PC-9 (cell line): ENCODE data around the gene FBXO10. TPM values are rescaled to one million over a fixed set of nuclear protein-coding genes. Genes with fewer than 3 reads are reported as not detected.
"Not testable (repeated sequence)": the region's sequence is repeated elsewhere in the genome, so short reads cannot be mapped to it uniquely, and the experiment has no call there.

Experiments used
- BruUV-seq: library from RNA; stranded (reverse); fragments of 400-500 nt; replicated peaks from 2 replicates; lab custom pipeline; 2021; lab: Mats Ljungman, UMichigan
- CTCF ChIA-PET: fragments of 300-600 bp; sonication (Branson Sonifier 250); formaldehyde crosslinking; loops from one replicate; lab custom pipeline; 2022; ENCODE audit warnings: antibody characterized with exemption; lab: Charles Lee
- POLR2A ChIA-PET: fragments of 300-600 bp; sonication (Branson Sonifier 250); formaldehyde crosslinking; loops from one replicate; lab custom pipeline; 2022; ENCODE audit warnings: antibody characterized with exemption; ENCODE audit not compliant: unreplicated experiment; lab: Charles Lee
- DNase-seq, 2 experiments: peaks; one replicate each; pipeline versions ENCODE4 v3.0.0 to v3.0.0-alpha.2; 2015 to 2022; ENCODE audit warnings: mixed read lengths in 1 of 2
- H2AFZ ChIP-seq: fragments of 200-600 bp; sonication (generic); 2 replicates; pipeline ENCODE4 v1.8.1; 2017; ENCODE audit warnings: antibody characterized with exemption
- H3F3A ChIP-seq: fragments of 200-600 bp; sonication (generic); 2 replicates; pipeline ENCODE4 v1.8.1; 2017; ENCODE audit warnings: antibody characterized with exemption, mild to moderate bottlenecking, low read depth; ENCODE audit not compliant: insufficient read depth
- H3K27ac ChIP-seq: fragments of 200-600 bp; sonication (generic); 2 replicates; pipeline ENCODE4 v1.6.1; 2016; ENCODE audit warnings: mixed run types
- H3K27me3 ChIP-seq: fragments of 200-600 bp; sonication (generic); 2 replicates; pipeline ENCODE4 v1.6.1; 2016; ENCODE audit warnings: low read depth, mixed run types; ENCODE audit not compliant: insufficient read depth
- H3K36me3 ChIP-seq: fragments of 200-600 bp; sonication (generic); 2 replicates; pipeline ENCODE4 v1.6.1; 2016; ENCODE audit warnings: low read depth, mixed run types
- H3K4me1 ChIP-seq: fragments of 200-600 bp; sonication (generic); replicated peaks from 2 replicates; pipeline ENCODE4 v1.6.1; 2016; ENCODE audit warnings: mixed run types; ENCODE audit not compliant: insufficient read depth
- H3K4me2 ChIP-seq: fragments of 200-600 bp; sonication (generic); 2 replicates; pipeline ENCODE4 v1.6.1; 2017; ENCODE audit warnings: mixed run types
- H3K4me3 ChIP-seq: fragments of 200-600 bp; sonication (generic); 2 replicates; pipeline ENCODE4 v1.6.1; 2016; ENCODE audit warnings: mixed run types
- H3K79me2 ChIP-seq: fragments of 200-600 bp; sonication (generic); 2 replicates; pipeline ENCODE4 v1.6.1; 2017; ENCODE audit warnings: low read depth, mixed run types
- H3K9me2 ChIP-seq: fragments of 200-600 bp; sonication (generic); 2 replicates; pipeline ENCODE4 v1.8.1; 2017; ENCODE audit warnings: mild to moderate bottlenecking; ENCODE audit not compliant: insufficient read depth
- H3K9me3 ChIP-seq: fragments of 200-600 bp; sonication (generic); 2 replicates; pipeline ENCODE4 v1.8.1; 2016; ENCODE audit warnings: low read depth; ENCODE audit not compliant: insufficient read depth
- H4K20me1 ChIP-seq: fragments of 200-600 bp; sonication (generic); 2 replicates; pipeline ENCODE4 v1.8.1; 2017; ENCODE audit not compliant: insufficient read depth
- CTCF ChIP-seq: fragments of 200-600 bp; sonication (generic); conservative IDR thresholded peaks from 2 replicates; pipeline ENCODE4 v1.6.1; 2017; ENCODE audit warnings: mixed run types, antibody characterized with exemption, mild to moderate bottlenecking, moderate library complexity
- EZH2 ChIP-seq: fragments of 200-600 bp; sonication (generic); IDR thresholded peaks from 2 replicates; pipeline ENCODE4 v1.8.0; 2017; ENCODE audit warnings: antibody characterized with exemption, low read depth
- intact Hi-C: fragments of 100-400 bp; cut with micrococcal nuclease; formaldehyde crosslinking; loops from one replicate; pipeline ENCODE4 v1.10.0; 2022; ENCODE audit not compliant: unreplicated experiment
- total RNA-seq: library from RNA; stranded (reverse); gene quantifications from 2 replicates; pipeline ENCODE4 v1.2.3, GENCODE V29; 2021

FBXO10 gene
- total RNA-seq, 1 experiment from 2014 or later: 3.7 TPM

GRCh38 chr9:37476930-37477329 is 99.2 kb downstream of the FBXO10 start:
- Histone ChIP-seq H3K27me3 (no peaks in the 10 kb centered on the region), H3K4me2 (no peak overlapping the region), H2AFZ (no peak overlapping the region), H3K79me2 (no peaks in the 10 kb centered on the region), H3K36me3 (no peaks in the 10 kb centered on the region), H3K27ac (no peak overlapping the region), H3K4me1 (peaks cover 2% of the 10 kb centered on the region; the same call in 1 of the 2 replicates), H3F3A (peaks cover 17% of the 10 kb centered on the region; the same call in 1 of the 2 replicates), H4K20me1 (no peaks in the 10 kb centered on the region), H3K9me2 (no peaks in the 10 kb centered on the region), H3K4me3 (no peak overlapping the region), H3K9me3 (no peaks in the 10 kb centered on the region)
- ChIA-PET POLR2A (no interaction called here), CTCF (no interaction called here)
- intact Hi-C loops: no loop called here
- TF ChIP-seq CTCF (no peak), EZH2 (no peak)
- DNase-seq: no peak
- no TSS peak for BruUV-seq

- intact Hi-C loops: no loop called here
- no peaks in the 10 kb centered on the region for H3K9me2 ChIP-seq
- peaks cover 8% of the 10 kb centered on the region; the same call in 1 of the 2 replicates for H3K4me1 ChIP-seq
- TF ChIP-seq CTCF: no peak
- no peaks in the 10 kb centered on the region for H3K36me3 ChIP-seq
- H3K27me3 ChIP-seq: no peaks in the 10 kb centered on the region
- no peaks in the 10 kb centered on the region for H4K20me1 ChIP-seq
- H3K4me3 ChIP-seq: no peak overlapping the region
- H3K27ac ChIP-seq: no peak overlapping the region
- H2AFZ ChIP-seq: no peak overlapping the region
- no peak overlapping the region for H3K4me2 ChIP-seq
- H3K9me3 ChIP-seq: no peaks in the 10 kb centered on the region
- peaks cover 26% of the 10 kb centered on the region; the same call in 1 of the 2 replicates for H3F3A ChIP-seq
- BruUV-seq: no TSS peak
- POLR2A ChIA-PET: no interaction called here
- DNase-seq: no peak
- CTCF ChIA-PET: no interaction called here
- no peaks in the 10 kb centered on the region for H3K79me2 ChIP-seq
These were observed 101.7 kb downstream of the FBXO10 start for GRCh38 chr9:37474438-37474837.

GRCh38 chr9:37473982-37474381 is 102.2 kb downstream of the FBXO10 start:
- POLR2A ChIA-PET, H3K79me2 ChIP-seq, H3K9me2 ChIP-seq, H3K27ac ChIP-seq, H2AFZ ChIP-seq, DNase-seq, BruUV-seq, H3K4me1 ChIP-seq, H3K9me3 ChIP-seq, H3K27me3 ChIP-seq, H3K4me3 ChIP-seq, H4K20me1 ChIP-seq, intact Hi-C loops, H3K4me2 ChIP-seq, H3K36me3 ChIP-seq: not testable (repeated sequence)
- CTCF ChIA-PET: interaction anchor here (1.0 kb wide), 1 partner anchor 63 kb away, joined by 3 read pairs; no protein-coding TSS in a partner anchor
- H3F3A ChIP-seq: peaks cover 26% of the 10 kb centered on the region; the same call in 1 of the 2 replicates
